Calu3 (cell line): Measurements from ENCODE around the gene CACNA1G. TPM values are rescaled to one million over a fixed set of nuclear protein-coding genes. Genes with fewer than 3 reads are reported as not detected.
A peak's percentile ranks its signal among the peaks of the same experiment; 100 is the strongest.

Source experiments
- BruUV-seq: library from RNA; stranded (reverse); fragments of 400-500 nt; replicated peaks from 2 replicates; lab custom pipeline; 2021; lab: Mats Ljungman, UMichigan
- CTCF ChIA-PET: fragments of 300-600 bp; sonication (Branson Sonifier 250); formaldehyde crosslinking; loops from one replicate; lab custom pipeline; 2022; ENCODE audit warnings: antibody characterized with exemption; lab: Charles Lee
- DNase-seq: peaks from one replicate; pipeline ENCODE4 v3.0.0; 2022
- H3K27ac Mint-ChIP-seq: one replicate; pipeline ENCODE4 v1.8.0; 2022; ENCODE audit warnings: mixed read lengths; ENCODE audit not compliant: unreplicated experiment
- H3K27me3 Mint-ChIP-seq: one replicate; pipeline ENCODE4 v1.8.0; 2022; ENCODE audit warnings: mixed read lengths; ENCODE audit not compliant: unreplicated experiment
- H3K36me3 Mint-ChIP-seq: one replicate; pipeline ENCODE4 v1.8.0; 2022; ENCODE audit warnings: mild to moderate bottlenecking, moderate library complexity, mixed read lengths; ENCODE audit not compliant: insufficient read depth, unreplicated experiment
- H3K4me1 Mint-ChIP-seq: one replicate; pipeline ENCODE4 v1.8.0; 2022; ENCODE audit warnings: mild to moderate bottlenecking, low read depth, mixed read lengths; ENCODE audit not compliant: unreplicated experiment
- H3K4me3 Mint-ChIP-seq: one replicate; pipeline ENCODE4 v1.8.0; 2022; ENCODE audit warnings: mild to moderate bottlenecking, low read depth, moderate library complexity, mixed read lengths; ENCODE audit not compliant: unreplicated experiment
- H3K9me3 Mint-ChIP-seq: one replicate; pipeline ENCODE4 v1.8.0; 2022; ENCODE audit warnings: low read depth, mixed read lengths; ENCODE audit not compliant: unreplicated experiment
- CTCF ChIP-seq: fragments of 200-600 bp; IDR thresholded peaks from one replicate; pipeline ENCODE4 v1.8.0; 2022; ENCODE audit warnings: antibody characterized with exemption; ENCODE audit not compliant: unreplicated experiment
- intact Hi-C: fragments of 100-400 bp; cut with micrococcal nuclease; formaldehyde crosslinking; loops from one replicate; pipeline ENCODE4 v1.10.0; 2022; ENCODE audit not compliant: unreplicated experiment
- total RNA-seq: library from RNA; stranded (reverse); gene quantifications from 2 replicates; pipeline ENCODE4 v1.2.3, GENCODE V29; 2022

CACNA1G gene
- total RNA-seq, 1 experiment from 2014 or later = not detected

- TSS peak; percentile 73 for BruUV-seq
- peak; percentile 97 for DNase-seq
- Mint-ChIP-seq H3K4me1 (peaks cover 50% of the 10 kb centered on the region), H3K27me3 (no peaks in the 10 kb centered on the region), H3K36me3 (peaks cover 51% of the 10 kb centered on the region), H3K27ac (peak overlapping the region; percentile 90), H3K9me3 (no peaks in the 10 kb centered on the region), H3K4me3 (peak overlapping the region; percentile 63)
- CTCF ChIA-PET = interaction anchor here (0.6 to 2.4 kb wide), 12 partner anchors 49 to 372 kb away, joined by 3 to 9 read pairs (median 5); partner anchors contain the start of genes LRRC59 and LUC7L3
- peak; percentile 20 for TF ChIP-seq CTCF
- intact Hi-C loops = loop anchor here (2.0 to 10.0 kb wide), 2 partner anchors 59 to 413 kb away; no protein-coding TSS in a partner anchor
Measured at GRCh38 chr17:50541716-50542688, 18.5 kb upstream of the CACNA1G start.

- peak overlapping the region; percentile 63 for H3K4me3 Mint-ChIP-seq
- no peaks in the 10 kb centered on the region for H3K27me3 Mint-ChIP-seq
- CTCF ChIA-PET = interaction anchor here (0.6 to 2.4 kb wide), 17 partner anchors 8 to 181 kb away, joined by 3 to 9 read pairs (median 3); partner anchors contain the start of genes EPN3 and LRRC59
- H3K27ac Mint-ChIP-seq = peak overlapping the region; percentile 90
- BruUV-seq = no TSS peak
- H3K9me3 Mint-ChIP-seq = no peaks in the 10 kb centered on the region
- DNase-seq = peak; percentile 70
- intact Hi-C loops = loop anchor here (2.0 to 10.0 kb wide), 2 partner anchors 60 to 412 kb away; no protein-coding TSS in a partner anchor
- H3K4me1 Mint-ChIP-seq = peaks cover 50% of the 10 kb centered on the region
- no peak for TF ChIP-seq CTCF
- H3K36me3 Mint-ChIP-seq = peaks cover 47% of the 10 kb centered on the region
Measured at GRCh38 chr17:50542795-50543774, 17.4 kb upstream of the CACNA1G start.

GRCh38 chr17:50544516-50544915 lies 16.0 kb upstream of the CACNA1G start:
- BruUV-seq = no TSS peak
- peak; percentile 16 for TF ChIP-seq CTCF
- Mint-ChIP-seq H3K27ac (peak overlapping the region; percentile 90), H3K4me1 (peaks cover 49% of the 10 kb centered on the region), H3K4me3 (no peak overlapping the region), H3K9me3 (no peaks in the 10 kb centered on the region), H3K36me3 (peaks cover 45% of the 10 kb centered on the region), H3K27me3 (no peaks in the 10 kb centered on the region)
- intact Hi-C loops = loop anchor here (10.0 kb wide), 1 partner anchor 410 kb away; no protein-coding TSS in a partner anchor
- CTCF ChIA-PET = interaction anchor here (1.0 to 1.4 kb wide), 2 partner anchors 12 to 81 kb away, joined by 4 read pairs; partner anchors contain the start of gene EPN3
- DNase-seq = no peak
